B cell (primary cell): ENCODE measurements around the gene KLHL42. TPM values are rescaled to one million over a fixed set of nuclear protein-coding genes. Genes with fewer than 3 reads are reported as not detected.

Experiments used
- ATAC-seq: fragments of 200-7000 bp; cut with Tn5 transposase; one replicate; pipeline ENCODE4 v1.10.0; 2021; ENCODE audit warnings: low read depth, mild to moderate bottlenecking, moderate number of reproducible peaks, moderate library complexity
- CTCF ChIA-PET: fragments of 350-600 bp; sonication (Branson Sonifier 250); formaldehyde crosslinking; loops from one replicate; lab custom pipeline; 2021; ENCODE audit warnings: antibody characterized with exemption, inconsistent platforms; lab: Charles Lee
- POLR2A ChIA-PET: fragments of 350-600 bp; sonication (Branson Sonifier 250); formaldehyde crosslinking; loops from one replicate; lab custom pipeline; 2021; ENCODE audit warnings: antibody characterized with exemption; lab: Charles Lee
- DNase-seq: peaks from one replicate; pipeline ENCODE4 v3.0.0; 2013
- H2AFZ ChIP-seq: 2 replicates; pipeline ENCODE4 v1.6.1; 2012; ENCODE audit warnings: mild to moderate bottlenecking, low read depth, low read length; ENCODE audit not compliant: insufficient read depth, poor library complexity, severe bottlenecking
- H3K27ac ChIP-seq, 2 donors: 1 replicate in 1 of 2; 2 replicates in 1 of 2; pipeline ENCODE4 v1.5.1; 2012 to 2013; ENCODE audit warnings: low read length in 2 of 2, mild to moderate bottlenecking in 2 of 2, moderate library complexity in 1 of 2
- H3K27me3 ChIP-seq, 4 experiments: fragments of 200-600 bp in 1 of 4; sonication (generic) in 1 of 4; replicated peaks in 1 of 4; 1 replicate in 2 of 4; 2 replicates in 2 of 4; pipeline versions ENCODE4 v1.6.1 to v1.7.0; 2013 to 2016; ENCODE audit warnings: low read length in 3 of 4, mild to moderate bottlenecking in 2 of 4, mixed read lengths in 1 of 4, moderate library complexity in 1 of 4; ENCODE audit not compliant: insufficient read depth in 4 of 4, control insufficient read depth in 3 of 4; ENCODE audit errors: control extremely low read depth in 1 of 4
- H3K36me3 ChIP-seq, 2 experiments: replicated peaks in 1 of 2; 1 replicate in 1 of 2; 2 replicates in 1 of 2; pipeline versions ENCODE4 v1.6.1 to v1.7.1; 2013; ENCODE audit warnings: low read length in 1 of 2; ENCODE audit not compliant: insufficient read depth in 2 of 2, control insufficient read depth in 1 of 2; ENCODE audit errors: control extremely low read depth in 1 of 2, extremely low read depth in 1 of 2
- H3K4me1 ChIP-seq, 2 donors: fragments of 200-600 bp in 1 of 2; sonication (generic) in 1 of 2; 1 replicate in 1 of 2; 2 replicates in 1 of 2; pipeline versions ENCODE4 v1.5.1 to v1.6.1; 2013 to 2017; ENCODE audit warnings: low read length in 2 of 2; ENCODE audit not compliant: control insufficient read depth in 2 of 2, insufficient read depth in 2 of 2
- H3K4me2 ChIP-seq: replicated peaks from 2 replicates; pipeline ENCODE3; 2012; ENCODE audit warnings: mild to moderate bottlenecking, low read depth, low read length; ENCODE audit not compliant: poor library complexity, severe bottlenecking
- H3K4me3 ChIP-seq, 5 experiments: fragments of 200-600 bp in 1 of 5; sonication (generic) in 1 of 5; 1 replicate in 3 of 5; 2 replicates in 2 of 5; pipeline versions ENCODE4 v1.5.1 to v1.7.0; 2011 to 2016; ENCODE audit warnings: low read length in 4 of 5, mild to moderate bottlenecking in 4 of 5, low read depth in 2 of 5, control low read depth in 1 of 5, moderate library complexity in 1 of 5; ENCODE audit not compliant: insufficient read depth in 1 of 5; ENCODE audit errors: control extremely low read depth in 1 of 5, extremely low read depth in 1 of 5
- H3K79me2 ChIP-seq: fragments of 200-600 bp; sonication (generic); one replicate; pipeline ENCODE4 v1.6.0; 2016; ENCODE audit warnings: low read length; ENCODE audit not compliant: control insufficient read depth, insufficient read depth
- H3K9ac ChIP-seq: fragments of 200-600 bp; sonication (generic); 2 replicates; pipeline ENCODE4 v1.6.1; 2017; ENCODE audit warnings: mild to moderate bottlenecking, low read length, moderate library complexity
- H3K9me3 ChIP-seq, 3 donors: one replicate each; pipeline versions ENCODE4 v1.6.1 to v1.7.1; 2013; ENCODE audit warnings: low read length in 2 of 3; ENCODE audit not compliant: control insufficient read depth in 2 of 3, insufficient read depth in 1 of 3; ENCODE audit errors: control extremely low read depth in 1 of 3
- H4K20me1 ChIP-seq: 2 replicates; pipeline ENCODE4 v1.6.0; 2012; ENCODE audit warnings: mild to moderate bottlenecking, low read length; ENCODE audit not compliant: insufficient read depth, control insufficient read depth, poor library complexity, severe bottlenecking
- H3K27ac Mint-ChIP-seq: one replicate; pipeline ENCODE4 v1.8.0; 2021; ENCODE audit warnings: mixed read lengths
- H3K27me3 Mint-ChIP-seq: one replicate; pipeline ENCODE4 v1.8.0; 2021; ENCODE audit warnings: mixed read lengths
- H3K4me1 Mint-ChIP-seq: one replicate; pipeline ENCODE4 v1.8.0; 2021; ENCODE audit warnings: mixed read lengths
- H3K4me3 Mint-ChIP-seq: one replicate; pipeline ENCODE4 v1.8.0; 2021; ENCODE audit warnings: mixed read lengths
- H3K9me3 Mint-ChIP-seq: one replicate; pipeline ENCODE4 v1.8.0; 2022; ENCODE audit warnings: mixed read lengths; ENCODE audit not compliant: insufficient read depth
- CTCF ChIP-seq: fragments of 200-600 bp; IDR thresholded peaks from one replicate; pipeline ENCODE4 v1.8.0; 2022; ENCODE audit warnings: antibody characterized with exemption, mild to moderate bottlenecking
- EZH2 ChIP-seq: IDR thresholded peaks from 2 replicates; pipeline ENCODE4 v1.6.1; 2012; ENCODE audit warnings: borderline replicate concordance, low read depth, mild to moderate bottlenecking, moderate library complexity, low read length; ENCODE audit not compliant: insufficient read depth, poor library complexity, severe bottlenecking
- intact Hi-C: fragments of 100-400 bp; cut with micrococcal nuclease; formaldehyde crosslinking; loops from one replicate; pipeline ENCODE4 v1.10.0; 2022
- polyA plus RNA-seq: library from polyadenylated mRNA; depleted of rRNA; stranded (reverse); fragments of >200 nt; gene quantifications from 2 replicates; pipeline ENCODE4 v1.2.3, GENCODE V29; 2012
- small RNA-seq: library from RNA; depleted of rRNA; stranded (forward); fragments of <200 nt; gene quantifications from one replicate; pipeline ENCODE3, GENCODE V24; 2012; ENCODE audit warnings: low replicate concordance, low read depth; ENCODE audit not compliant: insufficient read length
- total RNA-seq, 2 donors: library from RNA; stranded (reverse); fragments of 120-200 nt in 1 of 2; gene quantifications; 1 replicate in 1 of 2; 2 replicates in 1 of 2; pipeline versions ENCODE4 v1.2.3 to v1.2.4, GENCODE V29; 2013 to 2022

Gene KLHL42
- total and polyA plus RNA-seq, 2 donors (not counting 1 experiment from before 2014, with no cell fraction given): 11.5 to 20.5 TPM

- no peak overlapping the region for H3K9ac ChIP-seq
- Mint-ChIP-seq H3K4me3 (no peak overlapping the region), H3K9me3 (peaks cover 6% of the 10 kb centered on the region), H3K27ac (no peak overlapping the region), H3K4me1 (no peaks in the 10 kb centered on the region), H3K27me3 (peaks cover 8% of the 10 kb centered on the region)
- H3K27me3 ChIP-seq: no peaks in the 10 kb centered on the region
- no peaks in the 10 kb centered on the region for H3K36me3 ChIP-seq
- TF ChIP-seq CTCF (no peak), EZH2 (no peak)
- POLR2A ChIA-PET: no interaction called here
- no peaks in the 10 kb centered on the region for H4K20me1 ChIP-seq
- H3K79me2 ChIP-seq: no peaks in the 10 kb centered on the region
- no peak overlapping the region for H3K4me3 ChIP-seq
- DNase-seq (no peak), ATAC-seq (no peak)
- CTCF ChIA-PET: no interaction called here
- H2AFZ ChIP-seq: no peak overlapping the region
- no peak overlapping the region for H3K27ac ChIP-seq
- no peaks in the 10 kb centered on the region for H3K4me1 ChIP-seq
- H3K9me3 ChIP-seq: no peaks in the 10 kb centered on the region
- intact Hi-C loops: no loop called here
- H3K4me2 ChIP-seq: no peak overlapping the region
These were observed 71.3 kb downstream of the KLHL42 start for GRCh38 chr12:27851311-27851710.

GRCh38 chr12:27852117-27852516 lies 72.1 kb downstream of the KLHL42 start:
- Mint-ChIP-seq H3K27ac (no peak overlapping the region), H3K27me3 (peaks cover 2% of the 10 kb centered on the region), H3K4me1 (no peaks in the 10 kb centered on the region), H3K9me3 (peaks cover 9% of the 10 kb centered on the region), H3K4me3 (no peak overlapping the region)
- Histone ChIP-seq H3K27ac (no peak overlapping the region), H3K9ac (no peak overlapping the region), H3K27me3 (no peaks in the 10 kb centered on the region), H3K36me3 (no peaks in the 10 kb centered on the region), H4K20me1 (no peaks in the 10 kb centered on the region), H3K4me1 (no peaks in the 10 kb centered on the region), H3K4me2 (no peak overlapping the region), H3K79me2 (no peaks in the 10 kb centered on the region), H3K9me3 (no peaks in the 10 kb centered on the region), H3K4me3 (no peak overlapping the region), H2AFZ (no peak overlapping the region)
- no peak for DNase-seq
- CTCF ChIA-PET: no interaction called here
- intact Hi-C loops: no loop called here
- ATAC-seq: no peak
- TF ChIP-seq CTCF (no peak), EZH2 (no peak)
- POLR2A ChIA-PET: no interaction called here

Small RNA genes within 50 kb of the gene (small RNA-seq; reads per million reads assigned to genes)
- gene RF00019 (not detected), gene RF02271 (not detected)

Other genes starting within 250 kb of the KLHL42 start
- 0.44 TPM in 1 of 2 replicates, not detected in the other for gene REP15, start 83.8 kb upstream of the KLHL42 start, total RNA-seq
- not detected in 2 replicates for gene REP15, start 83.8 kb upstream of the KLHL42 start, polyA plus RNA-seq
- 18.0 and 24.5 TPM in 2 replicates for gene MRPS35, start 69.4 kb upstream of the KLHL42 start, total RNA-seq
- 11.1 and 17.4 TPM in 2 replicates for gene MRPS35, start 69.4 kb upstream of the KLHL42 start, polyA plus RNA-seq
- not detected in 2 replicates for gene MANSC4, start within 50 bp of the KLHL42 start, total RNA-seq
- gene MANSC4, start within 50 bp of the KLHL42 start, polyA plus RNA-seq: 0.25 TPM in 1 of 2 replicates, not detected in the other
- gene PTHLH, start 192.5 kb downstream of the KLHL42 start, total RNA-seq: not detected in 2 replicates
- gene PTHLH, start 192.5 kb downstream of the KLHL42 start, polyA plus RNA-seq: not detected in 2 replicates